Ascending aorta (tissue), 2 donors: Measurements from ENCODE around the gene IRX4. TPM values are rescaled to one million over a fixed set of nuclear protein-coding genes. Genes with fewer than 3 reads are reported as not detected.
A peak's percentile ranks its signal among the peaks of the same experiment; 100 is the strongest.

ENCODE experiments used
- DNase-seq, 2 donors: peaks; one replicate each; pipeline ENCODE4 v3.0.0-alpha.2; 2019; ENCODE audit warnings: low spot score in 2 of 2
- H3K27ac ChIP-seq, 2 donors: fragments of 200-600 bp; sonication (generic); one replicate each; pipeline ENCODE4 v1.5.1; 2016 to 2017; ENCODE audit warnings: mild to moderate bottlenecking in 1 of 2
- H3K27me3 ChIP-seq: fragments of 200-600 bp; sonication (generic); one replicate; pipeline ENCODE4 v1.5.1; 2017
- H3K36me3 ChIP-seq, 2 donors: fragments of 200-600 bp; sonication (generic); one replicate each; pipeline ENCODE4 v1.5.1; 2016
- H3K4me1 ChIP-seq, 2 donors: fragments of 200-600 bp; sonication (generic); one replicate each; pipeline ENCODE4 v1.5.1; 2016 to 2017; ENCODE audit warnings: mild to moderate bottlenecking in 1 of 2
- H3K4me3 ChIP-seq, 2 donors: fragments of 200-600 bp; sonication (generic); one replicate each; pipeline ENCODE4 v1.5.1; 2016 to 2017; ENCODE audit warnings: mild to moderate bottlenecking in 1 of 2
- H3K9me3 ChIP-seq, 2 donors: fragments of 200-600 bp; sonication (generic); one replicate each; pipeline ENCODE4 v1.5.1; 2016
- CTCF ChIP-seq, 3 experiments: fragments of 200-600 bp in 2 of 3; fragments of 450-650 bp in 1 of 3; sonication (generic) in 2 of 3; IDR thresholded peaks; one replicate each; pipeline ENCODE4 v1.5.1; 2016 to 2019; ENCODE audit warnings: antibody characterized with exemption in 3 of 3, mild to moderate bottlenecking in 1 of 3, moderate library complexity in 1 of 3
- intact Hi-C: fragments of 100-400 bp; cut with DNase I; formaldehyde crosslinking; loops from one replicate; pipeline ENCODE4 v1.15.1; 2023
- total RNA-seq: library from RNA; depleted of rRNA; stranded (reverse); fragments of >200 nt; gene quantifications from one replicate; pipeline ENCODE4 v1.1.0, GENCODE V29; 2016

IRX4 gene
- total RNA-seq, 1 donor from 2014 or later, result not detected

- DNase-seq, result no peak
- no peak for TF ChIP-seq CTCF (IDR thresholded peaks at IDR 0.05)
- peak overlapping the region; percentile 1 to 50 for H3K4me3 ChIP-seq
- no peaks in the 10 kb centered on the region for H3K9me3 ChIP-seq
- intact Hi-C loops, result no loop called here
- H3K4me1 ChIP-seq, result peaks cover 0 to 4% of the 10 kb centered on the region in 2 donors
- peaks cover 46% of the 10 kb centered on the region for H3K27me3 ChIP-seq
- no peak overlapping the region for H3K27ac ChIP-seq
- H3K36me3 ChIP-seq, result no peaks in the 10 kb centered on the region
Measured at GRCh38 chr5:1883120-1883924, 597 bp upstream of the IRX4 start.

DNA sequence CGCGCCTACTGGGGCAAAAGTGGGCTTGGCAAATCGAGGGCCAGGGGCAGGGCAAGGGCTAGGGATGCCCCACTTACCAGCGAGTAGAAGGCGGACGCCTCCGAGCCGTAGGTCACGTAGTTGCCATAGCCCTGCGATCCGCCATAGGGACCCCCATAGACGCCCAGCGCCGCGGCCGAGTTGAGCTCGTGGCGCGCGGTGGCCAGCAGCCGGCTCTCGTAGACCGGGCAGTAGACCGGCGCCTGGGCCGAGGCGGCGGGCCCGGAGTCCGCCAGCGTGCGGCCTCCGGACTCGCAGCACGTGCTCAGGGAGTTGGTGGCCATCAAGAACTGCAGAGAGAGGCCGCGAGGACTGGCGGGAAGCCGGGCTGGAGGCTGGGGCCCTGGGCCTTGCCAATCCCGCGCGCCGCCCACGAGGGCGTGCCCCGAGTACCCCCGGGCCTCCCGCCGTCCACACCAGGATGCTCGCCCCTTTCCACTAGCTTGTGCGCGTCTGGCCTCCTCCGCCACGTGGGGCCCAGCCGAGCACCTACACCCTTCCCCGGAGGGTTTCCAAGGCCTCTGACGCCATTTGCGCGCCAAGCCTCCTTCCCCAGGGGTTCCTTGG, 891 bp downstream of the IRX4 start:
- Histone ChIP-seq H3K27ac (no peak overlapping the region), H3K4me1 (peaks cover 0 to 4% of the 10 kb centered on the region in 2 donors), H3K9me3 (no peaks in the 10 kb centered on the region), H3K36me3 (no peaks in the 10 kb centered on the region), H3K4me3 (peak overlapping the region in 1 of 2 donors; percentile 50), H3K27me3 (peaks cover 52% of the 10 kb centered on the region)
- TF ChIP-seq CTCF (IDR thresholded peaks at IDR 0.05), result no peak
- no peak for DNase-seq
- intact Hi-C loops, result no loop called here

GRCh38 chr5:1881098-1881572, 1.6 kb downstream of the IRX4 start:
- Histone ChIP-seq H3K27ac (no peak overlapping the region), H3K4me1 (peaks cover 0 to 4% of the 10 kb centered on the region in 2 donors)

DNA sequence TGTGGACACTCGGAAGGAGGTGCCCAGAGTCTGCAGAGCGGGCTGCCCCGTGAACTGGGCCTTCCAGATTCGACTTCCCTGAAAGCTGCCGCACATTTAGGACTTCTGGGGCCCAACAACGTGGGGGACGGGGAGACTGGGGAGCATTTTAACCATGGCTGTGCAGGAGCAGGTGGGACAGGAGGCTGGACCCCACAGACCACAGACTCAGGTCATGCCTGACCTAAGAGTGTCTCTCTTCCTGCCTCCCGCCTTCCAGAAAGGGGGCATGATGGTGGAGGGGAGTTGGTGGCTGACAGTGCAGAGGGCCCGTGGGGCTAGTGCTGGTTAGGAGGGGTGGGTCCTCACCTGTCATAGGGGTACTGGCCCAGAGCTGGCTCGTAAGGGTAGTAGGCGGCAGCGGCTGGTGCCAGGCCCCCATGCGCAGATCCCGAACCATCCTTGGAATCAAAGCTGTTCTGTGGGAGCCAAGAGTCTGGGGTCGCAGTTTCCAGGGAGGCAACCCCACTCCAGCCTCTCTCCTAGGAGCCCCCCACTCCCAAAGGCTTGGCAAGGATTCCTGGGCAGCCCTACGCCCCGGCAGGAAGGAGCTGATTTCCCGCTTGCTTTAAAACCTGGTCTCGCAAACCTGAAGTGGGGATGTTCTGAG, 2.2 kb downstream of the IRX4 start:
- H3K27me3 ChIP-seq, result peaks cover 42% of the 10 kb centered on the region
- intact Hi-C loops, result no loop called here
- TF ChIP-seq CTCF (IDR thresholded peaks at IDR 0.05), result no peak
- peaks cover 0 to 4% of the 10 kb centered on the region in 2 donors for H3K4me1 ChIP-seq
- H3K9me3 ChIP-seq, result no peaks in the 10 kb centered on the region
- H3K36me3 ChIP-seq, result no peaks in the 10 kb centered on the region
- DNase-seq, result no peak
- no peak overlapping the region for H3K4me3 ChIP-seq
- H3K27ac ChIP-seq, result no peak overlapping the region

More at GRCh38 chr5:1881098-1881572, 1.6 kb downstream of the IRX4 start:
- Histone ChIP-seq H3K9me3 (no peaks in the 10 kb centered on the region), H3K4me3 (no peak overlapping the region), H3K27me3 (peaks cover 47% of the 10 kb centered on the region), H3K36me3 (no peaks in the 10 kb centered on the region)
- intact Hi-C loops, result no loop called here
- TF ChIP-seq CTCF (IDR thresholded peaks at IDR 0.05), result no peak
- no peak for DNase-seq

DNA sequence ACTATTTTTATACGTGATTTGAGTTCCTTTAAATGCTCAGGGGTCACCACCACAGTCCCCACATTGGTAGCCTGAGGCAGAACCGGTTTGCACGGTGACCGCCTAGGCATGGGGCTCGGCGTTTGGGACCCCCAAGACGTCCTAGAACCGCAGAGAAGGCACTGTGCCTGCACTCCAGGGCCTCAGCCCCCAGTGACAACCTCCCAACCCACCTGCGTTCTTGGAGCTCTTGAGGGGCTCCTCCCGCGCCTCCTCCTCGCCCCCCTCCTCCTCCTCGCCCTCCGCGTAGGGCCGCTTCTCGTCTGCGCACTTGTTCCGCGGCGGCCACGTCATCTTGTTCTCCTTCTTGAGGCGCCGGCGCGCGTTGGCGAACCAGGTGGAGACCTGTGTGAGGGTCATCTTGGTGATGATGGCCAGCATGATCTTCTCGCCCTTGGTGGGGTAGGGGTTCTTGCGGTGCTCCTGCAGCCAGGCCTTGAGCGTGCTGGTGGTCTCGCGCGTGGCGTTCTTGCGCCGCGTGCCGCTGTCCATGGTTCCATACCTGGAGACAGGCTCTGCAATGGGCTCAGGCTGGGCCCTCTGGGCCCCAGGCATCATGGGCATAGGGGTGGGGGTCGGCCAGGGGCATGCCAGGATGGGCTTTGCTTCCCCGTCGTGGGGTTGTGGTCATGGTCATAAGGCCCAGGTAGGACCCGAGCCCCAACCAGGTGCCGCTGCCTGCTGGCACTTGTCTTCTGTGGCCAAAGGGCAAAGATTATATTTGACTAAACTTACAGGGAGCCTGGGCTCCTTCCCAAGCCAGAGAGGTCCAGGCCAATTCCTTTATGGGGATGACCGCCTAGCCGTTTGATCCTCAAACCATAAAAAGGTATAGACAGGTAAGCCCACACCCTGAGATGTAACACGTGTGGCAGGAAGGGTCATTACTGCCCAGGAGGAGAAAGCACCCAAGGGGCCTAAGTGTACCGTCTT, 3.1 kb downstream of the IRX4 start:
- intact Hi-C loops, result no loop called here
- peaks cover 35% of the 10 kb centered on the region for H3K27me3 ChIP-seq
- H3K4me1 ChIP-seq, result peaks cover 0 to 4% of the 10 kb centered on the region in 2 donors
- no peak for TF ChIP-seq CTCF (IDR thresholded peaks at IDR 0.05)
- H3K27ac ChIP-seq, result no peak overlapping the region
- DNase-seq, result no peak
- no peaks in the 10 kb centered on the region for H3K36me3 ChIP-seq
- H3K4me3 ChIP-seq, result no peak overlapping the region
- H3K9me3 ChIP-seq, result no peaks in the 10 kb centered on the region
